ENCODE measurements around the gene GPX1. TPM values are rescaled to one million over a fixed set of nuclear protein-coding genes. Genes with fewer than 3 reads are reported as not detected.

Gene GPX1
- total and polyA plus RNA-seq, 2 experiments from 2014 or later = 186 to 440 TPM

DNA sequence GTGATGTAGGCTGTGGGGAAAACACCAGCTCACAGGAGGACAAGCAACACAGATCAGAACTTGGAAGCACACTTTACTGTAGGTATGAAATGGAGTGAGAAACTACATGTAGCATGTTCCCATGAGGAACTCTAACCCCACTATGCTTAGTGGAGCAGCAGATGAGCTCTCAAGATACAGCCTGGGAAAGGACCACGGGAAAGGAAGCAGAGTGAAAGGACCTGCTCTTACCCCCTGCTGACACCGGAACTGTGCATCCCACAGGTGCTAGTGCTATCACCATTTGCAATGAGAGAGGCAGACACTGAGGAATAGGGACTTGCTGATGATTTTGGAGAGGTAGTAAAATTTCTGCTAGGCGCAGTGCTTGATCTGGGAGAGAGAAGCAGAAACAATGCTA, 46.9 kb downstream of the GPX1 start:
- Histone ChIP-seq H3K79me2 (no peaks in the 10 kb centered on the region), H4K20me1 (ENCODE audit: insufficient read depth, poor library complexity, severe bottlenecking) (no peaks in the 10 kb centered on the region), H3K4me2 (no peak overlapping the region), H3K4me1 (ENCODE audit: insufficient read depth) (no peaks in the 10 kb centered on the region), H2AFZ (no peak overlapping the region), H3K4me3 (no peak overlapping the region), H3K27ac (no peak overlapping the region), H3K9me2 (replicated peaks; ENCODE audit: insufficient read depth) (no peaks in the 10 kb centered on the region), H3K9me3 (ENCODE audit: low read depth) (no peaks in the 10 kb centered on the region), H3K27me3 (no peaks in the 10 kb centered on the region), H3K36me3 (replicated peaks; ENCODE audit: insufficient read depth, low read depth) (no peaks in the 10 kb centered on the region)
- TF ChIP-seq, protein P1, sequence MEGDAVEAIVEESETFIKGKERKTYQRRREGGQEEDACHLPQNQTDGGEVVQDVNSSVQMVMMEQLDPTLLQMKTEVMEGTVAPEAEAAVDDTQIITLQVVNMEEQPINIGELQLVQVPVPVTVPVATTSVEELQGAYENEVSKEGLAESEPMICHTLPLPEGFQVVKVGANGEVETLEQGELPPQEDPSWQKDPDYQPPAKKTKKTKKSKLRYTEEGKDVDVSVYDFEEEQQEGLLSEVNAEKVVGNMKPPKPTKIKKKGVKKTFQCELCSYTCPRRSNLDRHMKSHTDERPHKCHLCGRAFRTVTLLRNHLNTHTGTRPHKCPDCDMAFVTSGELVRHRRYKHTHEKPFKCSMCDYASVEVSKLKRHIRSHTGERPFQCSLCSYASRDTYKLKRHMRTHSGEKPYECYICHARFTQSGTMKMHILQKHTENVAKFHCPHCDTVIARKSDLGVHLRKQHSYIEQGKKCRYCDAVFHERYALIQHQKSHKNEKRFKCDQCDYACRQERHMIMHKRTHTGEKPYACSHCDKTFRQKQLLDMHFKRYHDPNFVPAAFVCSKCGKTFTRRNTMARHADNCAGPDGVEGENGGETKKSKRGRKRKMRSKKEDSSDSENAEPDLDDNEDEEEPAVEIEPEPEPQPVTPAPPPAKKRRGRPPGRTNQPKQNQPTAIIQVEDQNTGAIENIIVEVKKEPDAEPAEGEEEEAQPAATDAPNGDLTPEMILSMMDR (IDR thresholded peaks at IDR 0.05; ENCODE audit: poor library complexity) = no peak
- TF ChIP-seq EZH2phosphoT487 (IDR thresholded peaks at IDR 0.05; ENCODE audit: low read depth, severe bottlenecking, unreplicated experiment) (no peak), EZH2 (IDR thresholded peaks at IDR 0.05; ENCODE audit: borderline replicate concordance) (no peak)
- DNase-seq (ENCODE audit: low spot score) = no peak
- 94% methylated on average over 3 of the region's 3 CpGs for WGBS (ENCODE audit: low lambda C conversion rate, missing lambda C conversion rate)

DNA sequence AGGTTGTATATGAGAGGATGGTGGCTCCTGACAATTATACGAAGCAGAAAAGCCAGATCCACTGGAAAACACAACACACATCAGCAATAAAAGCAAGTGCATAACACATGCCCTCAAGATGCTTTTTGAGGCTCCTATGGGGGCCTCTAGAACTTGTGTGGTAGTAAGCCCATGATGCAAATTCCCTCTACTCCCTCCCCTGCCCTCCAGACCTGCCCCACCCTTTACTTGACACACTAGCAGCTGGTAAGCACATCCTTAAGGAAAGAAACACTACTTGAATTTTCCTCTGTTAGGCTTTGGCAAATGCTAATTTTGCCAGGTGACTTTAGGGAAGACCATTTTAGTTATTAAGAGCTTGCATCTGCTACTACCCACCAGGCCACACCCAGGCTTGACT, 47.5 kb downstream of the GPX1 start:
- no peaks in the 10 kb centered on the region for H3K36me3 ChIP-seq (replicated peaks; ENCODE audit: insufficient read depth, low read depth)
- no peaks in the 10 kb centered on the region for H3K79me2 ChIP-seq
- H3K9me3 ChIP-seq (ENCODE audit: low read depth) = no peaks in the 10 kb centered on the region

More for the DNA sequence above, 47.5 kb downstream of the GPX1 start:
- no peaks in the 10 kb centered on the region for H3K9me2 ChIP-seq (replicated peaks; ENCODE audit: insufficient read depth)
- no peak for DNase-seq (ENCODE audit: low spot score)
- no peaks in the 10 kb centered on the region for H4K20me1 ChIP-seq (ENCODE audit: insufficient read depth, poor library complexity, severe bottlenecking)
- no peak overlapping the region for H2AFZ ChIP-seq
- H3K27me3 ChIP-seq = no peaks in the 10 kb centered on the region
- 100% methylated on average over 1 of the region's 1 CpG for WGBS (ENCODE audit: low lambda C conversion rate, missing lambda C conversion rate)
- H3K4me2 ChIP-seq = no peak overlapping the region
- TF ChIP-seq, protein P1 (IDR thresholded peaks at IDR 0.05; ENCODE audit: poor library complexity) = no peak
- TF ChIP-seq EZH2phosphoT487 (IDR thresholded peaks at IDR 0.05; ENCODE audit: low read depth, severe bottlenecking, unreplicated experiment) = no peak
- TF ChIP-seq EZH2 (IDR thresholded peaks at IDR 0.05; ENCODE audit: borderline replicate concordance) = no peak
- H3K4me1 ChIP-seq (ENCODE audit: insufficient read depth) = no peaks in the 10 kb centered on the region
- no peak overlapping the region for H3K4me3 ChIP-seq
- no peak overlapping the region for H3K27ac ChIP-seq

Other genes starting within 250 kb of the GPX1 start
- 44.2 and 44.6 TPM in 2 replicates for gene USP19, start 237.5 kb downstream of the GPX1 start, total RNA-seq
- gene USP19, start 237.5 kb downstream of the GPX1 start, polyA plus RNA-seq = 31.4 and 32.7 TPM in 2 replicates
- gene LAMB2, start 225.3 kb downstream of the GPX1 start, total RNA-seq = 343 and 396 TPM in 2 replicates
- 437 and 474 TPM in 2 replicates for gene LAMB2, start 225.3 kb downstream of the GPX1 start, polyA plus RNA-seq
- gene CCDC71, start 192.0 kb downstream of the GPX1 start, total RNA-seq = 36.5 and 40.9 TPM in 2 replicates
- 0.09 and 0.60 TPM in 2 replicates for gene CCDC71, start 192.0 kb downstream of the GPX1 start, polyA plus RNA-seq
- gene KLHDC8B, start 186.8 kb downstream of the GPX1 start, total RNA-seq = 54.6 and 72.0 TPM in 2 replicates
- 86.4 and 97.1 TPM in 2 replicates for gene KLHDC8B, start 186.8 kb downstream of the GPX1 start, polyA plus RNA-seq
- gene C3orf62, start 81.1 kb downstream of the GPX1 start, total RNA-seq = 1.8 and 4.5 TPM in 2 replicates
- 2.8 and 3.3 TPM in 2 replicates for gene C3orf62, start 81.1 kb downstream of the GPX1 start, polyA plus RNA-seq
- gene USP4, start 18.3 kb downstream of the GPX1 start, total RNA-seq = 14.4 and 20.1 TPM in 2 replicates
- gene USP4, start 18.3 kb downstream of the GPX1 start, polyA plus RNA-seq = 23.9 and 26.5 TPM in 2 replicates
- gene RHOA, start 53.6 kb upstream of the GPX1 start, total RNA-seq = 434 and 527 TPM in 2 replicates
- gene RHOA, start 53.6 kb upstream of the GPX1 start, polyA plus RNA-seq = 371 and 392 TPM in 2 replicates
- gene TCTA, start 54.1 kb upstream of the GPX1 start, total RNA-seq = 20.9 and 24.5 TPM in 2 replicates
- 30.1 and 31.6 TPM in 2 replicates for gene TCTA, start 54.1 kb upstream of the GPX1 start, polyA plus RNA-seq
- 19.0 and 26.5 TPM in 2 replicates for gene AMT, start 64.1 kb upstream of the GPX1 start, total RNA-seq
- gene AMT, start 64.1 kb upstream of the GPX1 start, polyA plus RNA-seq = 32.7 and 39.7 TPM in 2 replicates
- 6.7 and 8.1 TPM in 2 replicates for gene NICN1, start 71.0 kb upstream of the GPX1 start, total RNA-seq
- 10.4 and 14.0 TPM in 2 replicates for gene NICN1, start 71.0 kb upstream of the GPX1 start, polyA plus RNA-seq
- gene DAG1, start 111.9 kb upstream of the GPX1 start, total RNA-seq = 59.9 and 63.7 TPM in 2 replicates
- gene DAG1, start 111.9 kb upstream of the GPX1 start, polyA plus RNA-seq = 44.6 and 50.3 TPM in 2 replicates
- 0.16 and 0.37 TPM in 2 replicates for gene BSN, start 196.1 kb upstream of the GPX1 start, total RNA-seq
- gene BSN, start 196.1 kb upstream of the GPX1 start, polyA plus RNA-seq = 0.44 and 0.66 TPM in 2 replicates

Measured in hepatocyte (in vitro differentiated cells).